Stimulated activated naive CD4-positive, alpha-beta T cell (primary cell): ENCODE measurements around the gene TRPM3.
A peak's percentile ranks its signal among the peaks of the same experiment; 100 is the strongest.

Source experiments
- DNase-seq, 6 experiments: peaks; one replicate each; lab custom pipeline; 2025; lab: John Stamatoyannopoulos, UW

TRPM3 gene

GRCh38 chr9:70609542-70610286 is 511.7 kb downstream of the TRPM3 start:
- no peak for DNase-seq

- DNase-seq: no peak
These were observed 512.4 kb downstream of the TRPM3 start for GRCh38 chr9:70609011-70609410.

- DNase-seq: no peak
These were observed 513.5 kb downstream of the TRPM3 start for GRCh38 chr9:70607926-70608325.

GRCh38 chr9:70607329-70607728 is 514.1 kb downstream of the TRPM3 start:
- DNase-seq: no peak

- no peak for DNase-seq
These were observed 518.4 kb downstream of the TRPM3 start for GRCh38 chr9:70603020-70603411.

- DNase-seq: peak; percentile 14 to 63 (median 18)
These were observed 519.0 kb downstream of the TRPM3 start for GRCh38 chr9:70602321-70603019.

GRCh38 chr9:70601000-70601951 is 520.1 kb downstream of the TRPM3 start:
- no peak for DNase-seq

GRCh38 chr9:70600506-70600905 is 520.9 kb downstream of the TRPM3 start:
- no peak for DNase-seq

- no peak for DNase-seq
These were observed 523.5 kb downstream of the TRPM3 start for GRCh38 chr9:70597886-70598285.

- DNase-seq: no peak
These were observed 526.2 kb downstream of the TRPM3 start for GRCh38 chr9:70595211-70595610.

- no peak for DNase-seq
These were observed 527.0 kb downstream of the TRPM3 start for GRCh38 chr9:70594386-70594944.

- no peak for DNase-seq
These were observed 528.2 kb downstream of the TRPM3 start for GRCh38 chr9:70593241-70593640.

GRCh38 chr9:70590315-70590677 is 531.1 kb downstream of the TRPM3 start:
- DNase-seq: no peak

GRCh38 chr9:70589571-70590314 is 531.7 kb downstream of the TRPM3 start:
- DNase-seq: no peak

GRCh38 chr9:70588999-70589398 is 532.4 kb downstream of the TRPM3 start:
- no peak for DNase-seq

- DNase-seq: no peak
These were observed 533.0 kb downstream of the TRPM3 start for GRCh38 chr9:70588381-70588780.

GRCh38 chr9:70587201-70587600 is 534.2 kb downstream of the TRPM3 start:
- no peak for DNase-seq

- no peak for DNase-seq
These were observed 534.9 kb downstream of the TRPM3 start for GRCh38 chr9:70586476-70586875.

- no peak for DNase-seq
These were observed 539.5 kb downstream of the TRPM3 start for GRCh38 chr9:70581955-70582350.

- DNase-seq: no peak
These were observed 540.0 kb downstream of the TRPM3 start for GRCh38 chr9:70581214-70581954.
